ENCODE measurements around the gene OPTC.
"Not testable (repeated sequence)": the region's sequence is repeated elsewhere in the genome, so short reads cannot be mapped to it uniquely, and the experiment has no call there.

OPTC gene

GRCh38 chr1:203492748-203493130 lies 1.2 kb upstream of the OPTC start:
- no peak for DNase-seq

GRCh38 chr1:203495845-203496244 lies 1.9 kb downstream of the OPTC start:
- no peak for DNase-seq

- DNase-seq, result no peak
These were observed 3.4 kb downstream of the OPTC start for GRCh38 chr1:203497269-203497777.

- DNase-seq, result no peak
These were observed 5.8 kb downstream of the OPTC start for GRCh38 chr1:203499643-203500278.

GRCh38 chr1:203500279-203500678 lies 6.3 kb downstream of the OPTC start:
- DNase-seq, result no peak

- no peak for DNase-seq
These were observed 9.9 kb downstream of the OPTC start for GRCh38 chr1:203503836-203504235.

- DNase-seq, result peak; percentile 77
These were observed 10.7 kb downstream of the OPTC start for GRCh38 chr1:203504400-203505250.

- no peak for DNase-seq
These were observed 11.7 kb downstream of the OPTC start for GRCh38 chr1:203505526-203506204.

- DNase-seq, result no peak
These were observed 13.1 kb downstream of the OPTC start for GRCh38 chr1:203506858-203507626.

GRCh38 chr1:203507759-203508158 lies 13.8 kb downstream of the OPTC start:
- DNase-seq, result no peak

- no peak for DNase-seq
These were observed 14.6 kb downstream of the OPTC start for GRCh38 chr1:203508463-203509073.

- no peak for DNase-seq
These were observed 15.2 kb downstream of the OPTC start for GRCh38 chr1:203509135-203509534.

- DNase-seq, result no peak
These were observed 17.6 kb downstream of the OPTC start for GRCh38 chr1:203511513-203511912.

- no peak for DNase-seq
These were observed 18.0 kb downstream of the OPTC start for GRCh38 chr1:203511930-203512329.

- no peak for DNase-seq
These were observed 18.5 kb downstream of the OPTC start for GRCh38 chr1:203512517-203512847.

- no peak for DNase-seq
These were observed 19.1 kb downstream of the OPTC start for GRCh38 chr1:203512848-203513584.

- no peak for DNase-seq
These were observed 19.7 kb downstream of the OPTC start for GRCh38 chr1:203513585-203514031.

GRCh38 chr1:203516184-203516583 lies 22.2 kb downstream of the OPTC start:
- DNase-seq, result no peak

GRCh38 chr1:203516906-203517305 lies 23.0 kb downstream of the OPTC start:
- no peak for DNase-seq

GRCh38 chr1:203517426-203518110 lies 23.6 kb downstream of the OPTC start:
- DNase-seq, result no peak

- not testable (repeated sequence) for DNase-seq
These were observed 24.2 kb downstream of the OPTC start for GRCh38 chr1:203518139-203518538.
